Upper lobe of left lung (tissue), 6 donors: Measurements from ENCODE around the gene ANKRD13D. TPM values are rescaled to one million over a fixed set of nuclear protein-coding genes. Genes with fewer than 3 reads are reported as not detected.
A peak's percentile ranks its signal among the peaks of the same experiment; 100 is the strongest.

Source experiments
- ATAC-seq, 2 donors: fragments of 200-7000 bp; cut with Tn5 transposase; one replicate each; pipeline ENCODE4 v1.9.1; 2022; ENCODE audit warnings: mild to moderate bottlenecking in 2 of 2, moderate library complexity in 2 of 2; ENCODE audit not compliant: low FRiP score in 2 of 2
- DNase-seq, 2 donors: peaks; one replicate each; pipeline ENCODE4 v3.0.0-alpha.2; 2019 to 2020
- H3K27ac ChIP-seq, 4 donors: fragments of 200-600 bp; sonication (generic); one replicate each; pipeline ENCODE4 v1.5.1; 2016 to 2019
- H3K27me3 ChIP-seq, 4 donors: fragments of 200-600 bp; sonication (generic); one replicate each; pipeline ENCODE4 v1.5.1; 2017 to 2019
- H3K36me3 ChIP-seq, 4 donors: fragments of 200-600 bp; sonication (generic); one replicate each; pipeline ENCODE4 v1.5.1; 2016 to 2019
- H3K4me1 ChIP-seq, 4 donors: fragments of 200-600 bp; sonication (generic); one replicate each; pipeline ENCODE4 v1.5.1; 2018 to 2019
- H3K4me3 ChIP-seq, 4 donors: fragments of 200-600 bp; sonication (generic); one replicate each; pipeline ENCODE4 v1.5.1; 2017 to 2019; ENCODE audit warnings: mild to moderate bottlenecking in 2 of 4, moderate library complexity in 1 of 4
- H3K9me3 ChIP-seq, 4 donors: fragments of 200-600 bp; sonication (generic); one replicate each; pipeline ENCODE4 v1.5.1; 2018 to 2019
- CTCF ChIP-seq, 6 experiments: fragments of 450-650 bp in 4 of 6; fragments of 200-600 bp in 2 of 6; sonication (generic) in 2 of 6; IDR thresholded peaks; one replicate each; pipeline ENCODE4 v1.5.1; 2016 to 2019; ENCODE audit warnings: antibody characterized with exemption in 6 of 6
- EP300 ChIP-seq, 4 donors: sonication (generic); formaldehyde crosslinking; IDR thresholded peaks; one replicate each; pipeline ENCODE4 v1.5.1; 2017; ENCODE audit warnings: antibody characterized with exemption in 4 of 4, control low read depth in 2 of 4
- POLR2A ChIP-seq, 4 donors: fragments of 450-650 bp; IDR thresholded peaks; one replicate each; pipeline ENCODE4 v1.5.1; 2016 to 2017; ENCODE audit warnings: antibody characterized with exemption in 4 of 4, mild to moderate bottlenecking in 2 of 4
- POLR2AphosphoS5 ChIP-seq, 2 donors: sonication (generic); formaldehyde crosslinking; IDR thresholded peaks; one replicate each; pipeline ENCODE4 v1.5.1; 2017; ENCODE audit warnings: antibody characterized with exemption in 2 of 2
- whole genome bisulfite sequencing, 2 donors: methylation state at CpG; one replicate each; pipeline ENCODE4 v1.1.5; 2017 to 2018; 5-methylcytosine and 5-hydroxymethylcytosine counted together
- total RNA-seq, 6 donors: library from RNA; depleted of rRNA in 4 of 6; stranded (reverse); fragments of >200 nt in 4 of 6; gene quantifications; one replicate each; pipeline versions ENCODE4 v1.1.0 to v1.2.1, GENCODE V29; 2016 to 2021
- donor health status: DM: no; HTN: no; CAD: no; lungs with moderate emphysema.
- donor health status: DM: no; HTN: yes; CAD: no; lungs with severe emphysema.

ANKRD13D gene
- total RNA-seq, 6 donors from 2014 or later: 47.4 to 221 (median 78.3) TPM

DNA sequence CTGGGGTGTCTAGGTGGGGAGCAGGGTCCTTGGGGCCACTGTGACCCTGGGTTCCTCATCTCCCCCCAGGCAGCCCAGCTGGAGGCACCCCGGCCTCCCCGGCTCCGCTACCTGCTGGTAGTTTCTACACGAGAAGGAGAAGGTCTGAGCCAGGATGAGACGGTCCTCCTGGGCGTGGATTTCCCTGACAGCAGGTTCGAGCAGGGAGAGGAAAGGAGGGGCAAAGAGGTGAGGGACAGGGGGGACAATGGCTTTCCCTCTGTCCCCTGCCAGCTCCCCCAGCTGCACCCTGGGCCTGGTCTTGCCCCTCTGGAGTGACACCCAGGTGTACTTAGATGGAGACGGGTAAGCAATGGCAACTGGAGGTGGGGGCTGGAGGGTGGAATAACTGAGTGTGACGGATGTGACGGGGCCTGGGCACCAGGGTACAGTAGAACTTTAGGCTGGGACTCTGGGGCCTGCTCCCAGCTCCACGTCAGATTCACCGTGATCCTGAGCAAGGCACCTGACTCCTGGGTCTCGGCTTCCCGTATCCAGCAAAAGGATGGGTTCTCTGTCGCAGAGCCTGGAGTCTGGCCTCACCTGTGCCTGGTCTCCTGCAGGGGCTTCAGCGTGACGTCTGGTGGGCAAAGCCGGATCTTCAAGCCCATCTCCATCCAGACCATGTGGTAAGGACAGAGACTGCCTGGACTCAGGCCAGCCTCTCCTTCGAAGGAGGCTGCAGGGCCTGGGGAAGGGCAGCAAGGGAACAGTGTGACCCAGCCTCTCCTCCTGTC is 17.9 kb downstream of the ANKRD13D start:
- Histone ChIP-seq H3K27me3 (no peaks in the 10 kb centered on the region), H3K4me3 (no peak overlapping the region), H3K9me3 (no peaks in the 10 kb centered on the region), H3K4me1 (peaks cover 18 to 29% (median 23%) of the 10 kb centered on the region in 4 donors), H3K36me3 (peaks cover 14 to 49% (median 32%) of the 10 kb centered on the region in 4 donors), H3K27ac (no peak overlapping the region)
- ATAC-seq: no peak
- TF ChIP-seq POLR2AphosphoS5 (IDR thresholded peaks at IDR 0.05) (no peak), CTCF (IDR thresholded peaks at IDR 0.05) (no peak), EP300 (IDR thresholded peaks at IDR 0.05) (no peak), POLR2A (IDR thresholded peaks at IDR 0.05) (no peak)
- WGBS, 2 donors: 93 to 94% methylated on average over 11 to 18 of the region's 19 CpGs
- DNase-seq: peak in 1 of 2 donors; percentile 52

DNA sequence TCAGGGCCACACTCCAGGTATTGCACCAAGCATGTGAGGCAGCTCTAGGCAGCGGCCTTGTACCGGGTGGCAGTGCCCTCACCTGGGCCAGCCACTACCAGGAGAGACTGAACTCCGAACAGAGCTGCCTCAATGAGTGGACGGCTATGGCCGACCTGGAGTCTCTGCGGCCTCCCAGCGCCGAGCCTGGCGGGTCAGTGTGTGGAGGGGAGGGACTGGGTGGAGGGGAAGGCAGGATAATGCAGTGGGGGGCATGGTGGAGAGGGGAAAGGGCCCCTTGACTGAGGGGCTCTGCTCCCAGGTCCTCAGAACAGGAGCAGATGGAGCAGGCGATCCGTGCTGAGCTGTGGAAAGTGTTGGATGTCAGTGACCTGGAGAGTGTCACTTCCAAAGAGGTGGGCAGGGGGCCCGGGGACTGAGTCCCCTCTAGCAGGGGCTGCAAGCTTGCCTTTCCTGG is 18.5 kb downstream of the ANKRD13D start:
- WGBS, 2 donors: 90 to 94% methylated on average over 10 to 12 of the region's 12 CpGs
- Histone ChIP-seq H3K9me3 (no peaks in the 10 kb centered on the region), H3K36me3 (peaks cover 14 to 49% (median 32%) of the 10 kb centered on the region in 4 donors), H3K4me1 (peaks cover 15 to 26% (median 21%) of the 10 kb centered on the region in 4 donors), H3K4me3 (no peak overlapping the region), H3K27ac (no peak overlapping the region), H3K27me3 (no peaks in the 10 kb centered on the region)
- no peak for TF ChIP-seq POLR2AphosphoS5 (IDR thresholded peaks at IDR 0.05)
- no peak for TF ChIP-seq POLR2A (IDR thresholded peaks at IDR 0.05)
- TF ChIP-seq EP300 (IDR thresholded peaks at IDR 0.05): no peak
- no peak for TF ChIP-seq CTCF (IDR thresholded peaks at IDR 0.05)
- ATAC-seq: no peak
- peak; percentile 18 to 71 for DNase-seq

GRCh38 chr11:67308031-67308866 is 19.1 kb downstream of the ANKRD13D start:
- no peak for ATAC-seq

DNA sequence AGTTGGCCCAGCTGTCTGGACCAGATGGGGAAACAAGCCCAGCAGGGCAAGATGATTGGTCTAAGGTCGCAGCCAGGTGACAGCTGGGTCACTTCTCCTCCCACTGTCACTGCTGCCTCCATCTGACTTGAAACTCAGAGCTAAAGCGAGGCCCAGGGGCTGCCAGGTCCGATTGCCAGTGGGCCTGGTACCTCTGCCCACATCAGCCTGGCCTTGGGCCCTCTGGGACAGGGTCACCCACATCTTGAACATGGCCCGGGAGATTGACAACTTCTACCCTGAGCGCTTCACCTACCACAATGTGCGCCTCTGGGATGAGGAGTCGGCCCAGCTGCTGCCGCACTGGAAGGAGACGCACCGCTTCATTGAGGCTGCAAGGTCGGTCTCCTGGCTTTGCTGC is 20.1 kb downstream of the ANKRD13D start:
- H3K27me3 ChIP-seq: no peaks in the 10 kb centered on the region
- H3K4me1 ChIP-seq: peaks cover 15 to 21% (median 17%) of the 10 kb centered on the region in 4 donors
- ATAC-seq (no peak), DNase-seq (peak; percentile 12 to 53)
- TF ChIP-seq EP300 (IDR thresholded peaks at IDR 0.05) (no peak), POLR2AphosphoS5 (IDR thresholded peaks at IDR 0.05) (no peak), CTCF (IDR thresholded peaks at IDR 0.05) (no peak), POLR2A (IDR thresholded peaks at IDR 0.05) (no peak)
- no peak overlapping the region for H3K4me3 ChIP-seq
- peaks cover 14 to 49% (median 32%) of the 10 kb centered on the region in 4 donors for H3K36me3 ChIP-seq
- no peak overlapping the region for H3K27ac ChIP-seq
- WGBS, 2 donors: 97 to 98% methylated on average over 7 to 11 of the region's 11 CpGs
- H3K9me3 ChIP-seq: no peaks in the 10 kb centered on the region

More at GRCh38 chr11:67308031-67308866, 19.1 kb downstream of the ANKRD13D start:
- Histone ChIP-seq H3K27me3 (no peaks in the 10 kb centered on the region), H3K27ac (no peak overlapping the region), H3K4me3 (no peak overlapping the region), H3K9me3 (no peaks in the 10 kb centered on the region), H3K36me3 (peaks cover 14 to 49% (median 32%) of the 10 kb centered on the region in 4 donors), H3K4me1 (peaks cover 17 to 26% (median 21%) of the 10 kb centered on the region in 4 donors)
- 95 to 99% methylated on average over 14 to 19 of the region's 20 CpGs for WGBS, 2 donors
- TF ChIP-seq EP300 (IDR thresholded peaks at IDR 0.05): no peak
- no peak for TF ChIP-seq CTCF (IDR thresholded peaks at IDR 0.05)
- no peak for TF ChIP-seq POLR2A (IDR thresholded peaks at IDR 0.05)
- TF ChIP-seq POLR2AphosphoS5 (IDR thresholded peaks at IDR 0.05): no peak
- DNase-seq: peak in 1 of 2 donors; percentile 64
